ENCODE data around the gene PTPN3. TPM values are rescaled to one million over a fixed set of nuclear protein-coding genes. Genes with fewer than 3 reads are reported as not detected.

Gene PTPN3
- total and polyA plus RNA-seq, 10 of the 15 experiments (the other 5 are each of a cell fraction or from before 2014, with no cell fraction given): 0.18 to 1.3 (median 0.39) TPM

GRCh38 chr9:109487247-109487646 is 10.9 kb downstream of the PTPN3 start (continued):
- TF ChIP-seq, protein P1, sequence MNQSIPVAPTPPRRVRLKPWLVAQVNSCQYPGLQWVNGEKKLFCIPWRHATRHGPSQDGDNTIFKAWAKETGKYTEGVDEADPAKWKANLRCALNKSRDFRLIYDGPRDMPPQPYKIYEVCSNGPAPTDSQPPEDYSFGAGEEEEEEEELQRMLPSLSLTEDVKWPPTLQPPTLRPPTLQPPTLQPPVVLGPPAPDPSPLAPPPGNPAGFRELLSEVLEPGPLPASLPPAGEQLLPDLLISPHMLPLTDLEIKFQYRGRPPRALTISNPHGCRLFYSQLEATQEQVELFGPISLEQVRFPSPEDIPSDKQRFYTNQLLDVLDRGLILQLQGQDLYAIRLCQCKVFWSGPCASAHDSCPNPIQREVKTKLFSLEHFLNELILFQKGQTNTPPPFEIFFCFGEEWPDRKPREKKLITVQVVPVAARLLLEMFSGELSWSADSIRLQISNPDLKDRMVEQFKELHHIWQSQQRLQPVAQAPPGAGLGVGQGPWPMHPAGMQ (IDR thresholded peaks at IDR 0.05; ENCODE audit: borderline replicate concordance): no peak
- TF ChIP-seq CBFB (IDR thresholded peaks at IDR 0.05; ENCODE audit: low read depth) (no peak), LARP7 (IDR thresholded peaks at IDR 0.05) (no peak), HDAC2 (IDR thresholded peaks at IDR 0.05) (no peak), ZNF217 (IDR thresholded peaks at IDR 0.05) (no peak), CHD1 (IDR thresholded peaks at IDR 0.05; ENCODE audit: low read depth, low read length) (no peak)
- TF ChIP-seq, protein P2, sequence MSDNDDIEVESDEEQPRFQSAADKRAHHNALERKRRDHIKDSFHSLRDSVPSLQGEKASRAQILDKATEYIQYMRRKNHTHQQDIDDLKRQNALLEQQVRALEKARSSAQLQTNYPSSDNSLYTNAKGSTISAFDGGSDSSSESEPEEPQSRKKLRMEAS (IDR thresholded peaks at IDR 0.05; ENCODE audit: low read depth, low read length): no peak

DNA sequence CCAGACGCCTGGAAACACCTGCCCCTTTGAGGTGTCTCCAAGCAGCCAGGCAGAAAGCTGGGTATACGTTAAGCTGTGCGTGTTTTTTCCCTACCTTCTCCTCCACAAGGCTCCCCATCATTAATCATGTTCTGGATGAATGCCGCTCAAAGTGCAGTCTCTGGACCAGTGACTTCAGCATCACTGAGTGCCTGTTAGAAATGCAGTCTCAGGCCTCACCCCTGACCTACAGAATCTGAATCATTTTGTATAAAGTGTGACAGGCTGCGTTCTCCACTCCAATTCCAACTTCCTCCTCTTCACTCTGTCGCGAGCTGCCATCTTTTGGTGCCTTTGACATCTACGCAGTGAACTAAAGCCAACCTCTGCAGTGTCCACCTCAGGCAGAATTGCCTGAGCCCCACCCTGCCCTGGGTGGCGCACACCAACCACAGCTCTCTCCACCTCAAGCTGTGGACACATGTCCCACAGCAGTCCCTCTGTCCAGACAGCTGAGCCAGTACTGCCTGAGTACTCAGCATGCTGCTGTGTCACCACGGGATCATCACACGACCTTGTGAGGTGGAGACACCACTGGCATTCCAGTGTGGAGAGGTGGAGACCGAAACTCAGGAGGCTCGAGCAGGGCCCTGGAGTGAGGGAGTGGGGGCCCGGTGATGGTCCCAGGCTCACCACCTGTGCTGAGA is 14.2 kb downstream of the PTPN3 start:
- POLR2A ChIA-PET: no interaction called here
- in situ Hi-C loops (cut with MboI): no loop called here
- BruUV-seq (replicated peaks): no TSS peak
- FAIRE-seq (no peak), ATAC-seq (no peak), DNase-seq (ENCODE audit: low read depth, low spot score) (no peak)
- SMC1A ChIA-PET (ENCODE audit: uncharacterized antibody, unreplicated experiment): interaction anchor here (1.3 kb wide), 1 partner anchor 20 kb away, joined by 4 read pairs; no protein-coding TSS in a partner anchor
- Histone ChIP-seq H4K20me1 (ENCODE audit: control insufficient read depth, insufficient read depth) (no peaks in the 10 kb centered on the region), H3K4me2 (ENCODE audit: control insufficient read depth, insufficient read depth) (no peak overlapping the region), H3K4me1 (ENCODE audit: control insufficient read depth, insufficient read depth, low read length) (no peaks in the 10 kb centered on the region), H3K4me3 (no peak overlapping the region), H3K27ac (ENCODE audit: control insufficient read depth, insufficient read depth) (no peak overlapping the region), H2AFZ (ENCODE audit: control insufficient read depth, low read depth, low read length) (no peak overlapping the region), H3K36me3 (ENCODE audit: control insufficient read depth in 2 of 2, insufficient read depth in 2 of 2, low read length in 1 of 2) (no peaks in the 10 kb centered on the region), H3K9me3 (replicated peaks; ENCODE audit: control insufficient read depth, insufficient read depth, low read length) (no peaks in the 10 kb centered on the region), H3K9ac (ENCODE audit: control insufficient read depth, insufficient read depth, low read length) (no peak overlapping the region), H3K27me3 (replicated peaks in 1 of 2; ENCODE audit: control insufficient read depth in 2 of 2, insufficient read depth in 2 of 2, low read length in 1 of 2) (peaks cover 4 to 8% of the 10 kb centered on the region in 2 experiments; a peak in 2 of 4 replicates), H3K79me2 (ENCODE audit: control insufficient read depth, insufficient read depth, low read length) (no peaks in the 10 kb centered on the region)
- intact Hi-C loops (cut with micrococcal nuclease; ENCODE audit: unreplicated experiment): no loop called here
- 44% methylated on average over 14 of the region's 14 CpGs for WGBS (ENCODE audit: insufficient coverage, insufficient replicate concordance, low lambda C conversion rate, missing lambda C conversion rate)
- CTCF ChIA-PET: interaction anchor here (1.7 kb wide), 1 partner anchor 14 kb away, joined by 8 read pairs; no protein-coding TSS in a partner anchor
- RAD21 ChIA-PET (ENCODE audit: unreplicated experiment): no interaction called here
- TF ChIP-seq NRF1 (conservative IDR thresholded peaks at IDR 0.05; ENCODE audit: low read depth, low read length): no peak
- TF ChIP-seq NR2C2 (IDR thresholded peaks at IDR 0.05; ENCODE audit: borderline replicate concordance, control insufficient read depth, insufficient read length, low read depth): no peak
- TF ChIP-seq TBL1XR1 (IDR thresholded peaks at IDR 0.05; ENCODE audit: low read depth, low read length): no peak
- no peak for TF ChIP-seq ZNF592 (IDR thresholded peaks at IDR 0.05)
- TF ChIP-seq RCOR1 (conservative IDR thresholded peaks at IDR 0.05; ENCODE audit: low read depth, low read length): no peak
- no peak for TF ChIP-seq NFYA (IDR thresholded peaks at IDR 0.05; ENCODE audit: borderline replicate concordance, low read depth, low read length)
- TF ChIP-seq KDM1A (IDR thresholded peaks at IDR 0.05; ENCODE audit: borderline replicate concordance): no peak
- TF ChIP-seq ASH2L (IDR thresholded peaks at IDR 0.05; ENCODE audit: borderline replicate concordance, low read depth): no peak

Measured in GM12878 (cell line).